Measurements from ENCODE around the gene DDN.

DDN gene

DNA sequence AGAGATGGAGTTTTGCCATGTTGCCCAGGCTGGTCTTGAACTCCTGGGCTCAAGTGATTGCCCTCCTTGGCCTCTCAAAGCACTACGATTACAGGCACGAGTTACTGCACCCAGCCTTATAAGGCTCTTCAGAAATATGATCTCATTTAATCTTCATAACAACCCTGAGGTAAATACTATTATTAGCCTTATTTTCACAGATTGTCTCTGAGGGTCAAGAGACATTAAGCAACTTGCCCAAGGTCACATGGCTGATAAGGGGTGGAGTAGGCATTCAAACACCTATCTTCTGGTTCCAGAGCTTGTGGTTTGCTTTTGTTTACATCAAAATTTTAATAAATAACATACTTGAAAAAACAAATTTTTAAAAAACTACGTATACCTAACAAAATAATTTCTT lies 14.3 kb upstream of the DDN start:
- no peak for DNase-seq (ENCODE audit: low spot score)

DNA sequence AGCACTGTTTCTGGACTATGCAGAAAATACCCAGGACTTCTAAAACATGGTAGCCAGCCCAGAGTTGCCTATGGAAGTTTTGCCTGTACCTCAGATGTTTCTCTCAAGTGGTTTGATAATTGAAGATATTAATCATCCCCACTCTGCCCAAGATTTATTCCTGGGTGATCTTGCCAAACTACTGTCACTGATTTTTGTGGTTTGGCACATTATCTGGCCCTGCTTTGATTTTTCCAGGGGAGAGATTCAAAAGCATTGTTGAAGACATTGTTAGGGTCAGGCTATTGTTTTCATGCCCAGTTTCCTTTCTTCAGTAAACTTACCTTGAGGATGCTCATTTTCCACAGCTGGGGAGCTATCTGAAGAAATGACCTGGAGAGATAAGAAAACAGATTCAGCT lies 13.6 kb upstream of the DDN start:
- DNase-seq (ENCODE audit: low spot score) = no peak

DNA sequence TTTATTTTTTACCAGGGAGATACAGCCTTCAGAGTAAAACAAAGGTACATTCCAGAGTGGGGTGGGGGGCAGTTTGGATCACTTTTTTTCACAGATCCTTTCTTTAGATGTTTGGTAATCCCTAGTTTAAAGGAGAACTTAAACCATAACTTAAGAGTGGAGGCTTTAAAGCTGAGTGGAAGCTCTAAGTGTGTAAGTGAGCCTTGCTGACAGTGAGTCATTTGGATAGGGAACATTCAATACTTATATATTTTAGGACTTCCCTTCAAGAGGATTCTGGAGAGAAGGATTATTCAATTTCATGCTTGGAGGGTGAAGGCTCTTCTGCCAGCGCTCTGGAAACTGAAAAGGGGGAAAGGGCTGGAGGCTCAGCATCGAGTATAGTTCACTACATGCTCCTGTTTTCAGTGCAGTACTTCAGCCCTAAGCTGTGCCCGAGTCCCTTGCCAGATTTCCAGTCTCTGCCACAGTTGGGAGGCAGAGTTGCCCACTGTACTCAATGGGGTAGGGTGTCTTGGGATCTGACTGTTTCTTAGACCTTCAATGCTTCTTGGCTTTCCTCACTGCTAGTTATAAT lies 11.0 kb upstream of the DDN start:
- no peak for DNase-seq (ENCODE audit: low spot score)

DNA sequence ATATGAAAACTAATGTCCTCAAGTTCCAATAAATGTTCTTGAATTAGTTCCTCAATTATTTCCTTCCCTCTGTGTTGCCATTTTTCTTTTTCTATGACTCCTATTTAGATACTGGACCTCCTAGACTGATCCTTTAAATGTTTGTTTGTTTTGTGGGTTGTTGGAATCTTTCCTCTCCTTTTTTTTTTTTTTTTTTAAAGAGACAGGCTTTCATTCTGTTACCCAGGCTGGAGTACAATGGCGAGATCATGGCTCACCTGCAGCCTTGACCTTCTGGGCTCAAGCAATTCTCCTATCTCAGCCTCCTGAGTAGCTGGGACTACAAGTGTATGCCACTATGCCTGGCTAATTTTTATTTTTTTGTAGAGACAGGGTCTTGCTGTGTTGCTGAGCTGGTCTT lies 9.8 kb upstream of the DDN start:
- DNase-seq (ENCODE audit: low spot score) = no peak

DNA sequence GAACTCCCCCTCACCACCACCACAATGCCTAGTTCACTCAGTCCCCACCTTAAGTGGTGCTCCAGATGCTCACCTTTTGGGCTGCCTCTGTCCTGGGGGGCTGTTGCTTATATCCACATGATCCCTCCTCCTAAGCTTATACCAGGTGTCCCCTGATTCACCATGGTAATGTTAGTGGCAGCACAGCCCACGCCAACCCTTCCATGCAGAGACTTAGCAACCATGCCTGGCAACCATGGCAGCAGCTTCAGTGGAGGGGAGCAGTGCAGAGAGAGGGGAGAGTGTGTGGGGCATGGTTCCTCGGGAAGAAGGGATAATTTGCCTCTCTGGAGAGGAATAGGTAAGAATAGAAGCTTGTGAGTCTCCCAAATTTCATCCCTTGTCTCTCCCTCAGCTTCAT lies 1.2 kb upstream of the DDN start:
- DNase-seq (ENCODE audit: low spot score) = no peak

DNA sequence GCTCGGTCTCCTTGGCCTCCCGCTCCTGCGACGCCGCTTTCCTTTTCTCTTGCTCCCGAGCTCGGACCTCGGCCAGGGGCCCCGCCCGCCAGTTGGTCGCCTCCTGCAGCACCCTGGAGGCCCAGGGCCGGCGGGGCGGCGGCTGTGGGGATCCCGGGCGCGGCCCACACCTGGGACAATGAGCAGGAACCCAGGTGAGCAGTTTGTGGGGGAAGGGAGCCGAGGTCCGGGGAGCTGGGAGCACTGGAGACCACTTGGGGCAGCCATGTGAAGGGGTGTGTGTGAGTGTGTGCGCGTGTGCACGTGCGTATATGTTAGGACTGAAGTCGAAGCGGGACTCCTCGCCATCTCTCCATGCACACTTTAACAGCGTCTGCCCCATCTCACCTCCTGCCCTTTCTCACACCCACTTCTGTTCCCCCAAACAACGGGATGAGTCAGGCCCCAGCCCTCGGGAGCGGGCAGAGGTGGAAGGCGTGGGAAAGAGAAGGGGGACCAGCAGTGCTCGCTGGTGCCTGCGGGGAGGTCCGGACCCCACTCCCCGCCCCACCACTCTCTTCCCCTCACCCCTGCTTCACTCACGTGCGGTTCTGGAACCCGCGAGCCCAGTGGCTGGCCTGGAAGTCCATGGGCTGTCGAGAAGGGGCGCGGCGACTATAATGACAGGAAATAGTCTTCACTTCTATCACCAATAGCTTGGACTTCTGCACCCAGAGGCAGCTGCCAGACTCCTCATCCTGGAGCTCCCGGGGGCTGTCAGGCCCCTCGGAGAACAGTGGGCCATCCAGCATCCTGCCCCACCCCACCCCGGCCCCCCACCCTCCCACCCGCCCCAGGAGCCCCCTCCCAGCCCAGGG lies 450 bp downstream of the DDN start:
- no peak for DNase-seq (ENCODE audit: low spot score)

DNA sequence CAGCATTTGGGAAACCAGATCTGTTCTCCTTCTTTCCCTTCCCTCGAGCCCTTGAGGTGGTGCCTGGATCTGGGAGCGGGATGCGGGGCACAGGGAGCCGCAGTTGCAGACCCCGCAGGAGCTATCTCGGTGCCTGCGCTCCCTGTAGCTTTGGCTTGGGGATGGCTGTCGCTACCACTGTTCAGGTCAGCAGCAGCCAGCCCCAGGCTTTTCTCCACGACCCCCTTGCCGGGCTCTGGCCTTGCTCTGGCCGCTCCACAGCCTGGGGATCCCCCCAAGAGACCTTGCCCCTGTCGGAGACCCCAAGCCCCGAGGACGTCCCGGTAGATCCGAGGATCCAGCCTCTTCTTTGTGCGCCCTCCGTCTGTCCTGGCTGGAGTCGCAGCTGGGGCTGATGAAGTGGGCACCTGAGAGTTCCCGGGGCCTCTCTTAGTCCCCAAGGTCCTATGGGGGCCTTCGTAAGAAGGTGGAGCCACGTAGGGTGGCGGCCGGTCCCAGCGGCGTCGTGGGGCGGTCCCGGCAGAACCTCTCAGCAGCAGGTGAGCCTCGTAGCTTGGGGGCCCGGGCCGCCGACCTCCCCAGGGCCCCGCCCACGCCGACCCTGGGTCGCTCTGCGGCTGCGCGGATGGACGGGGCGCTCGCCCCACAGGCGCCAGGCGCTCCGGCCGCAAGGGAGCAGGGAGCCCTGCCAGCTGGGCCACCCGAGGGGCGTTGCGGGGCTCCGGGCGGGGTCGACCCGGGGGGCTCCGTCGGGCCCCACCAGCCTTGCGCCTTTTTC lies 1.3 kb downstream of the DDN start:
- DNase-seq (ENCODE audit: low spot score) = no peak

DNA sequence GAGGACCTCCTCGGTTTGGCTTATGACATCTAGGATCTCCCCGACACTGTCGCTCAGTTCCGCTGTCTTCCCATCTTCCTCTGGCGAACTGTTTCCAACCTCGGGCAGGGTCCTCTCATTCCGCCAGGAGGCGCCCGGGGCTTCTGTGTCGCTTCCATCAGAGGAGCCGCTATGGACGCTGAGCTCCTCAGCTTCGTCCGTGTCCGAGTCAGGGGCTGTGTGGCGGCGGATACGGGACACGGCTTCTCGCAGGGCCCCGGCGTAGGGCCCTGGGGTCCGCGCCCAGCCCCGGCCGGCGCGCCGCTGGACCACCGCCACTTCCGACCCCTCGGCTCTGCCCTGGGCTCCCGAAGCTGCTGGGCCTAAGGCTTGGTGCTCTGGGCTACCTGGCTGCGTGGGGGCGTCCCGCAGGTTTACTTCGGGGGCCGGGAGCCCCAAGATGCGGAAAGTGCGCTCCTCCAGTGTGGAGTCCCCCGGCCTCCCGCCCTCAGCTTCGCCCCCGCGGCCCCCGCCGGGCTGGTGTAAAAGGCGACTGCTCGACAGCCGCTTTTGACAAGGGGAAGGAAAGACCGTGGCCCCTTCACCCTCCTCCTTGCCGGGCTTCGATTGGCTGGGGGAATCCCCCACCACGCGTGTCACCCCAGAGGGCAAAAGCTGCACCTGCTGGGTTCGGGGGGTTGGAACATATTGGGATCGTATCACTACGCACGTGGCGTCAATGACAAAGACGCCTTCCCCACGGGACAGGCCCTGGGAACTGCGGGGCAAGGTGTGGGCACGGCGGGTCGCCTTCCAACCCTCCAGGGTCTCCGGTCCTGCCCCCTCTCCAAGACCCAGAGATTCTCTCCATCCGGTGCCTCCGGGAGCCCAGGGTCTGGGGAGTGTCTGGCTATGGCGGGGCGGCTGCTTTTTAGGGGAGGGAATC lies 2.1 kb downstream of the DDN start:
- DNase-seq (ENCODE audit: low spot score) = peak; percentile 29

DNA sequence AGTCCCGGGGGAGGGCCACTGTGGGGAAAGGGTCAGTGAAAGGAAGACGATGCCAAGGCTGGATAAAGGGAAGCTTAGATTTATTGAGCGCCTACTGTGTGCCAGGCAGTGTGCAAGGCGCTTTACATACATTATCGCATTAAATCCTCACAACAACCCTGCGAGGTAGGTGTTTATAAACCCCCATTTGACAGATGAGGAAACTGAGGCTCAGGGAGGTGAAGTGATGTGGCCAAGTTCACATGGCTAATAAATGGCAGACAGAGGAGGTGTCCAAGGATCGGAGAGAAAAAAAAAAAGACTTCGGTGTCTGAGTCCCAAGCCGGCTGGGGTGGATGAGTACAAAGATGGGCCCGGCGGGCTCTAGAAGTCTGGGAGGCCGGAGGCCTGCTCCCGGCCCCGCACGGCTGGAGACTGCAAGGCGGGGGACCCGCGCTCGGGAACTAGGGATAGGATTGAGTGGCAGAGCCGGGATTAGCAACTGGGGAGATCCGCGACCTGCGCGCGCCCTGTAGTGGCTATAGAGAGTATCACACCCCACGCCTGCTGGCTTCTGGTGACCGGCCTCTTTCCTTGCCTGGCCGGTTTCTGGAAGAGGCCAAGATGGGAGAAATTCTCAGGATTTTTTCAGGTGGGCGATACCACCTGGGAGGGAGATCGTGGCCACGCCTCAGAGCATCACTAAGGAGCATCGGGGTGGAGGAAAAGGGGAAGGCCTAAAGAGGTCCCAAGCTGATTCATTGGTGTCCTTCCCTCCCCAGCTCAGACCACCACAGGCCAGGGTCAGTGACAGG lies 3.9 kb downstream of the DDN start:
- peak; percentile 92 for DNase-seq (ENCODE audit: low spot score)

DNA sequence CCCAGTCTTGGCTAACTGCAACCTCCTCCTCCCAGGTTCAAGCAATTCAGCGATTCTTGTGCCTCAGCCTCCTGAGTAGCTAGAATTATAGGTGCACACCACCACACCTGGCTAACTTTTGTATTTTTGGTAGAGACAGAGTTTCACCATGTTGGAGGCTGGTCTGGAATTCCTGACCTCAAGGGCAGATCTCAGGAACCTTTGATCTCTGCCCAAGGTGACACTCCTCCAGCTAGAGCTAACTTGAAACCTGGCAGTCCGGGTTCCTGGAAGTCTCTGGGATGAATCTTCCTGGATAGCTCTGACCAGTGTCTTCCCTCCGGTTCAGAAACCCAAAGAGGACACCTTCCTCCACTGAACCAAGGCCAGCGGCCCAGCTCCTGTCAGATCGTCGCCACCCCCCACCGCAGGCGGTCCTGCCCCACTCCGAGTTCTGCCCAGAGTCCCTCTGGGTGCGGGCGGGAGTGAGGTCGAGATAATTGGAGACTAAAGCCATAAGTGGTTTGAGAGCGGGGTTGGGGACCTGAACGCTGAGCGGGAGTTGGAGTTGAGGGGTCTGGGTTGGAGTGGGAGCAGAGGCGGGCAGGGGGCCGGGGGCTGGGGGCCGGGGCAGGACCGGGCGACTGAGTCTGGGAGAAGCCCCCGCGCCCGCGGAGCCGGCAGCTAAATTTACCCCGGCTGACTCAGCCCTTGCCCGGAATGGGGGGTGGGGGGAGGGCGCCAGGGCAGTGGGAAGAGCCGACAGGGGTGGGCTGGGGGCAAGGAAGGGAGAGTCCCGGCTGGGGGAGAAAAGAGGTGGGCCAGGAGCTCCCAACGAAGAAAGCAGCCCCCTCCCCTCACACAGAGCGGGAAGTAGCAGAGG lies 4.7 kb downstream of the DDN start:
- DNase-seq (ENCODE audit: low spot score) = no peak

DNA sequence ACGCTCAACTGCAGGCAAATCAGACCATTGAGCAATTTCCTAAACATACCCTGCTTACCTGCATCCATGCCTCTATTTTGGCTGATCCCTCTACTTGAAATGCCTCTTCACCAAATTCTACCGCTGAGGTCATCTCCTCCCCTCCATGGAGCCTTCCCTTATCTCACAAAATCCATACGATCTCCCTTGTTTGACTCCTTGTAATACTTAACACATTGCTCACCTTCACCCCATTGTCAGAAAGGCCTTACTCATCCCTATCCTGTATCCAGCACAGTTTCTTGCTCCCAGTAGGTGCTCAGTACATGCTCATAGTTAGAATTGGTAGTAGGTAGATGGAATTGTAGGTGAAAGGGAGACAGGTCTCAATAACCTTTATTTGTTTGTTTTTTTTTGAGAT lies 5.4 kb downstream of the DDN start:
- DNase-seq (ENCODE audit: low spot score) = no peak

DNA sequence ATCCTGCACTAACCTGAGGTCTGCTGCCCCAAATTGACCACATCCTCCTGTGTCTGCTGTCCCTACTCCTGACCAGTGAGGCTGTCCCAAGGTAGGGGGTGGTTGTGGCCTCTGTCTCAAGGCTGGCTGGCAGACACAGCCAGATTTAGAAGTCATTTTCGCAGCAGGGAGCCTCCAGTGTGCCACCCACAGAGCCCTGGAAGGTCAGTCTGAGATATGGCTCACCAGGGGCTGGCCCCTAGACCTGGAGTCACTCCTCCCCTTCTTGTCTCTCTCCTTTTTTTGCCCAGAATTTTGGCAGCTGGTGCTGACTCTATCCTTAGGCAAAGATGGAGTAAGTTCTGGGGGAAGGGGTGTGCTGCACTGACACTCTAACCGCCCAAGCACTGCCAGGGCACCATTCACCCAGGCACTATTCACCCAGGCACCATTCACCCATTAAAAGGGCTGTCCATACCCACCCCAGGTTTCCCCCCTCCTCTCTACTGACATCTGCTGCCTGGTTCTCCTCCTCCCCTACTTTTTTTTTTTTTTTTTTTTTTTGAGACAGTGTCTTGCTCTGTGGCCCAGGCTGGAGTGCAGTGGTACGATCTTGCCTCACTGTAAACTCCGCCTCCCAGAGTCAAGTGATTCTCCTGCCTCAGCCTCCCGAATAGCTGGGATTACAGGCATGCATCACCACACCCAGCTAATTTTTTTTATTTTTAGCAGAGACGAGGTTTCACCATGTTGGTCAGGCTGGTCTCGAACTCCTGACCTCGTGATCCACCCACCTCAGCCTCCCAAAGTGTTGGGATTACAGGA lies 7.7 kb downstream of the DDN start:
- no peak for DNase-seq (ENCODE audit: low spot score)

DNA sequence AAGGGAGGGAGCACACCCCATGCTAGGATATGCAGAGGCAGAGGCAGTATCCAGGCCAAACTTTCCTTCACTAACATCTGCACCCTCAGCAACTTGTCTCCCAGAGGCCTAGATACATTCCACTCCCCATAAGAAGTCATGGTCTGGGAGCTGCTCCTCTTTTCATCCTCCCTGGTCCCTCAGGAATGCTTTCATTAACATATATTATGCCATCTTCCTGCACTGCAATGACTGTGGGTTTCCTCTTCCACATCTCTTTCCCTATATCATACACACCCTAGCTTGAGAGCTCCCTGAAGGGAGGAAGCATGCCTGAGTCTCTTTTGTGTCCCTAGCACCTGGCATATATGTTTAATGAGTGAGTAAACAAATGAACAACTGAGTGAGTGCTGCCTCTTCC lies 8.6 kb downstream of the DDN start:
- no peak for DNase-seq (ENCODE audit: low spot score)

DNA sequence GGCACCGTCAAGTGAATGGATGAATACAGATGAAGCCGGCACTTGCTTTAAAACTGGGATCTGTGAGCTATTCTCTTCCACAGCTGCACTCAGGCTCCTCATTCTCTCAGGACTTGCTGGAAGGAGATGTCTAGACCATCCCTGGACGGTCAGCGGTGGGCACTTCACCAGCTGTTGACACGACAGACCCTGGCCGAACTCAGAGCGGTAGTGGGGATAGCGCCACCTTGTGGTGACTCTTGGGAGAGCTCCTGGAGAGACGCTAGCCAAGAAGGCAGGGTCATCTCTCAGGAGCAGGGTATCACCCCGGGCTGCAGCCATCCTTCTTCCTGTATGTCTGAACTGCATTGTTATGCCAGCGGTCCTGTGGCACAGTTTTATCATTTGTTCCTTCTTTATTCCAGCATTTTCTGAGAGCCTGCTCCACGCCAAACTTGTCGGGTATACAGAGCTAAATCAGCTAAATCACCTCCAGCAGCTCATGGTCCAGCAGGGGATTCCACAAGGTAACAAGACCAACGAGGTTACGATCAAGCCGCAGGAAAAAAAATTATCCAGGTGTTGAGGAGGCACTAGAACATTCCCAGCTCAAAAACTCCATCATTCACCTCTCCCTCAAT lies 11.0 kb downstream of the DDN start:
- DNase-seq (ENCODE audit: low spot score) = peak; percentile 56

DNA sequence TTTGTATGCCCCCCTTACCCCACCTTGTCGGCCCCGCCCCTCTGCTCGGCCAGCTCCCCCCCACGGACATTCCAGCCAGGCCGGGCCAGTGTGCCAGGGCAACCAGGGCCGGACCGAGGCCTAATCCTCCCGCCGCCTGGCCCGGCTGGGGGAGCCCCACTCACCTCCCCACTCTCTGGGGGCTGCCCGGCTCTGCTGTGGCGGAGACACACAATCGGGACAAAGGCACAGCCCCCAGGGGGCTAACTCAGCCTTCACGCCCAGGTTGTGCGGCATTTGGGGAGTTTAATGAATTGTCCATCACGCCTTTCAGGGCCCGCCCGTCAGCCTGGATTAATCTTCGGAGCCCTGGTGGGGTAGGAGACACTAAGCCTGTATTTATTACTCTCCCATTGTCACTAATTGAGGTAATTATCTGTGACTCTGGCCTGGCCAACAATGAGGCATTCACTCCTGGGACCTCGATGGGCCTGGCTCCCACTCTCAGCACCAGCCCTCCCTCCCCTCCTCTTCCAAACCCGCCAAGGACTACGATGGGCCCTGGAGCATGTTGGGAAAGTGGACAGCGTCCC lies 12.4 kb downstream of the DDN start:
- no peak for DNase-seq (ENCODE audit: low spot score)

DNA sequence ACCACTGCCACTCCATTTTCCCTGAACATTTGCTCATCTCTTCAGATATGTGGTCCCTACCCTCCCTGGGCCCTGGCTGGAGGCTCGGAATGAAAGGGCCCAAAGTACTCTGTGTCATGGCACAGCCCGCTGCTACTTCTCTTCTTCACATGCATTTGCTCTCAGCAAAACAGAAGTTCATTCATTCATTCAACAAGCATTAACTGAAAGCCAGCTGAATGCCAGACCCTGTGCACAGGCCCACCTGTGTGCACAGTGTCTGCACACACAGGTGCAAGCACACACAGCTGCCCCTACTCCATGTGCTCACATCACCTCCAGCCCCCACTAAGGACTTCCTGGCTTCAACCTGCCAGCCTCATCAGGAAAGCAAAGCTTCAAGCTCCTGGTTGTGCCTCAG lies 13.3 kb downstream of the DDN start:
- DNase-seq (ENCODE audit: low spot score) = no peak

DNA sequence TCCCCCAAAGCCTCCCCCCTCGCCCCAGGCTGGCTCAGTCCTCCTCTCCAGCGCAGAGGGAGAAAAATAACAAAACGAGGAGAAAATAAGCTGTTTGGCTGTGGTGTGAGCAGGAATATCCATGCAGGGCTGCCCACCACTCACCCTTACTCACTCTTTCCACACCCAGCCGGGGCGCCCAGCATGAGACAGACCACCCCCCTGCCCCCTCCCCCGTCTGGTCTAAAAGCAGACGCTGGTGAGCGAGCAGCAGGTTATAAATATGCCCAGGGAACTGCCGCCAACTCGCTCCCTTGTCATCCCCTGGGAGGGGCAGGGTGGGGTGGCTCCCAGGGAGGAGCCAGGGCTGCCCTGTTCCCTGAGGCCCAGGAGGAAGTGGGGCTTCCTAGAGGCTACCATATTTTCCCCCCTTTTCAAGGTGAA lies 13.7 kb downstream of the DDN start:
- DNase-seq (ENCODE audit: low spot score) = no peak

DNA sequence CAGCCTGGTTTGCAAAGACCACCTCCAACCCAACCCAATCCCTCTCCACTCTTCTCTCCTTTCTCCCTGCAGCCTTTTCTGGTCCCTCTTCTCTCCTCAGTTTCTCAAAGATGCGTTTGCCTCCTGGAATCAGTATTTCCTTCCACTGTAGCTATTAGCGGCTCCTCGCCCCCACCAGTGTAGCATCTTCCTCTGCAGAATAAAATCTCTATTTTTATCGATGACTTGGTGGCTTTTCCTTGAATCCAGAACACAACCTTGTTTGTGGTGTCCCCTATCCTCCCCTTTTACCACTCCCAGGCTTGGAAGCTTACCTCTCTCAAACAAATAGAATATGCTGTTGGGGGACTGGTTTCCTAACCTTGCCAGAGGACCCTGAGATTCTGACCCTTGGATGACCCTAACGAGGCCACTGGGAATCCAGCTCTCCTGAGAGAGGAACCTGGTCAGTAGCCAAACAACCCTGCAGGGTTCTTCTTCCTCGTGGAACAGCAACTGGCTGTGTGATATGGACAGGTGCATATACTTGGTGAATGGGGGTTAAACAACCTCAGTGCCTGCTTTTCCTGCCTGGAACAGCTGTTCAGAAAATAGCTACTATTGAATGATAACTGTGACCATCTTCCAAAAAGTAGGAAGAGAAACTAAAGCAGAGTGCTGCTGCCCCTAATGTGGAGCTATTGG lies 16.6 kb downstream of the DDN start:
- DNase-seq (ENCODE audit: low spot score) = no peak

All from LoVo (cell line).